GM12878 (cell line): ENCODE measurements around the gene DMRTC2.

ENCODE experiments used
- CREB1 ChIP-seq: IDR thresholded peaks from 2 replicates; pipeline ENCODE4 v1.6.1; 2012; ENCODE audit warnings: low read depth, mild to moderate bottlenecking, inconsistent platforms
- EZH2 ChIP-seq: IDR thresholded peaks from 2 replicates; pipeline ENCODE4 v1.6.1; 2012; ENCODE audit warnings: low read depth, mild to moderate bottlenecking, control low read depth, inconsistent platforms, low read length, borderline replicate concordance; ENCODE audit not compliant: control insufficient read depth
- NFIC ChIP-seq: IDR thresholded peaks from 2 replicates; pipeline ENCODE4 v1.6.1; 2012; ENCODE audit warnings: low read depth, mild to moderate bottlenecking, inconsistent platforms, low read length, moderate library complexity
- POLR2A ChIP-seq: IDR thresholded peaks from 2 replicates; pipeline ENCODE4 v1.6.1; 2011; ENCODE audit warnings: low read depth, mild to moderate bottlenecking, low read length
- RAD21 ChIP-seq: IDR thresholded peaks from 2 replicates; pipeline ENCODE4 v1.6.1; 2011; ENCODE audit warnings: mild to moderate bottlenecking, low read depth, low read length, moderate library complexity; ENCODE audit not compliant: insufficient read depth
- RCOR1 ChIP-seq: conservative IDR thresholded peaks from 2 replicates; pipeline ENCODE4 v1.6.1; 2012; ENCODE audit warnings: low read depth, low read length, improper control_type of control experiment
- SMAD5 ChIP-seq: IDR thresholded peaks from 2 replicates; pipeline ENCODE4 v1.6.1; 2016; ENCODE audit warnings: antibody characterized with exemption, low read depth
- SMC3 ChIP-seq: IDR thresholded peaks from 2 replicates; pipeline ENCODE4 v1.6.1; 2011; ENCODE audit warnings: low read length, improper control_type of control experiment, borderline replicate concordance
- TF ChIP-seq, protein P1 (sequence below): IDR thresholded peaks from 2 replicates; pipeline ENCODE4 v1.6.1; 2011; ENCODE audit warnings: low read depth, low read length, improper control_type of control experiment, borderline replicate concordance
- TF ChIP-seq, protein P2 (sequence below), 3 experiments: IDR thresholded peaks in 2 of 3; conservative IDR thresholded peaks in 1 of 3; 2 replicates each; pipeline ENCODE4 v1.5.1; 2011; ENCODE audit warnings: low read depth in 3 of 3, low read length in 3 of 3, mild to moderate bottlenecking in 3 of 3, control low read depth in 2 of 3, moderate library complexity in 2 of 3, inconsistent platforms in 1 of 3, mixed read lengths in 1 of 3; ENCODE audit not compliant: control insufficient read depth in 2 of 3, insufficient read depth in 1 of 3; ENCODE audit errors: extremely low read depth in 1 of 3
- TF ChIP-seq, protein P3 (sequence below): IDR thresholded peaks from 2 replicates; pipeline ENCODE4 v1.6.1; 2011; ENCODE audit warnings: borderline replicate concordance, low read depth, mild to moderate bottlenecking, moderate library complexity, mixed read lengths, low read length; ENCODE audit not compliant: insufficient read depth; ENCODE audit errors: extremely low read length

DNA sequence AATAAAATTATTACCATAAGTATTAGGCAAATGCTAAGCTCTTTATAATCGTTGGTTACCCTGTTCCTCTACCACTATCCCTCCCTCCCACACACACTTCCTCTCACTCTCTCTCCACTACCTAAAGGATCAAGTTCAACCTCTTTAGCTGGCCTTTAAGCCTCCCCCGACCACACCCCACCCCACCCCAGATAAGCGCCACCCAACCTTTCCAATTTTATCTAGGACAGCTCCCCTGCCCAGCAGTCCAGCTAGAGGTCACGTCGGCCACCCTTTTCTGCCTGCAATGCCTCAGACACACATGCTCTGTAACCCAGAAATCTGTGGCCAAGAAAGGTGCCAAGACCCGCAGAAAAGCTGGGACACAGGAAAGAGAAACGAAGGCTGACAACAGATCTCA is 1.5 kb upstream of the DMRTC2 start:
- TF ChIP-seq SMAD5 (no peak), SMC3 (no peak), EZH2 (no peak), CREB1 (no peak), NFIC (no peak), POLR2A (no peak), RAD21 (no peak), RCOR1 (no peak)
- TF ChIP-seq, protein P1, sequence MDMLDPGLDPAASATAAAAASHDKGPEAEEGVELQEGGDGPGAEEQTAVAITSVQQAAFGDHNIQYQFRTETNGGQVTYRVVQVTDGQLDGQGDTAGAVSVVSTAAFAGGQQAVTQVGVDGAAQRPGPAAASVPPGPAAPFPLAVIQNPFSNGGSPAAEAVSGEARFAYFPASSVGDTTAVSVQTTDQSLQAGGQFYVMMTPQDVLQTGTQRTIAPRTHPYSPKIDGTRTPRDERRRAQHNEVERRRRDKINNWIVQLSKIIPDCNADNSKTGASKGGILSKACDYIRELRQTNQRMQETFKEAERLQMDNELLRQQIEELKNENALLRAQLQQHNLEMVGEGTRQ = no peak
- TF ChIP-seq, protein P2, sequence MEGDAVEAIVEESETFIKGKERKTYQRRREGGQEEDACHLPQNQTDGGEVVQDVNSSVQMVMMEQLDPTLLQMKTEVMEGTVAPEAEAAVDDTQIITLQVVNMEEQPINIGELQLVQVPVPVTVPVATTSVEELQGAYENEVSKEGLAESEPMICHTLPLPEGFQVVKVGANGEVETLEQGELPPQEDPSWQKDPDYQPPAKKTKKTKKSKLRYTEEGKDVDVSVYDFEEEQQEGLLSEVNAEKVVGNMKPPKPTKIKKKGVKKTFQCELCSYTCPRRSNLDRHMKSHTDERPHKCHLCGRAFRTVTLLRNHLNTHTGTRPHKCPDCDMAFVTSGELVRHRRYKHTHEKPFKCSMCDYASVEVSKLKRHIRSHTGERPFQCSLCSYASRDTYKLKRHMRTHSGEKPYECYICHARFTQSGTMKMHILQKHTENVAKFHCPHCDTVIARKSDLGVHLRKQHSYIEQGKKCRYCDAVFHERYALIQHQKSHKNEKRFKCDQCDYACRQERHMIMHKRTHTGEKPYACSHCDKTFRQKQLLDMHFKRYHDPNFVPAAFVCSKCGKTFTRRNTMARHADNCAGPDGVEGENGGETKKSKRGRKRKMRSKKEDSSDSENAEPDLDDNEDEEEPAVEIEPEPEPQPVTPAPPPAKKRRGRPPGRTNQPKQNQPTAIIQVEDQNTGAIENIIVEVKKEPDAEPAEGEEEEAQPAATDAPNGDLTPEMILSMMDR (IDR thresholded peaks at IDR 0.05 in 2 of 3, conservative IDR thresholded peaks at IDR 0.05 in 1 of 3; ENCODE audit: control insufficient read depth in 2 of 3, extremely low read depth in 1 of 3, insufficient read depth in 1 of 3, low read depth in 3 of 3, low read length in 3 of 3) = no peak
- TF ChIP-seq, protein P3, sequence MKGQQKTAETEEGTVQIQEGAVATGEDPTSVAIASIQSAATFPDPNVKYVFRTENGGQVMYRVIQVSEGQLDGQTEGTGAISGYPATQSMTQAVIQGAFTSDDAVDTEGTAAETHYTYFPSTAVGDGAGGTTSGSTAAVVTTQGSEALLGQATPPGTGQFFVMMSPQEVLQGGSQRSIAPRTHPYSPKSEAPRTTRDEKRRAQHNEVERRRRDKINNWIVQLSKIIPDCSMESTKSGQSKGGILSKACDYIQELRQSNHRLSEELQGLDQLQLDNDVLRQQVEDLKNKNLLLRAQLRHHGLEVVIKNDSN = no peak
